GM19035 (cell line): ENCODE results near the gene PAPOLG.
"Not testable (repeated sequence)": the region's sequence is repeated elsewhere in the genome, so short reads cannot be mapped to it uniquely, and the experiment has no call there.

Source experiments
- ATAC-seq: cut with Tn5 transposase; IDR thresholded peaks from one replicate; pipeline ENCODE4 v1.9.1; 2021; ENCODE audit not compliant: unreplicated experiment

The PAPOLG gene

GRCh38 chr2:60771508-60771907 lies 15.4 kb downstream of the PAPOLG start:
- no peak for ATAC-seq

GRCh38 chr2:60775048-60775639 lies 19.1 kb downstream of the PAPOLG start:
- ATAC-seq, result no peak

GRCh38 chr2:60778352-60778751 lies 22.3 kb downstream of the PAPOLG start:
- no peak for ATAC-seq

- ATAC-seq, result no peak
These were observed 23.4 kb downstream of the PAPOLG start for GRCh38 chr2:60779426-60779825.

GRCh38 chr2:60780721-60781120 lies 24.7 kb downstream of the PAPOLG start:
- ATAC-seq, result no peak

GRCh38 chr2:60793169-60793568 lies 37.1 kb downstream of the PAPOLG start:
- no peak for ATAC-seq

GRCh38 chr2:60794271-60794863 lies 38.3 kb downstream of the PAPOLG start:
- ATAC-seq, result no peak

GRCh38 chr2:60796573-60797509 lies 40.8 kb downstream of the PAPOLG start:
- no peak for ATAC-seq

GRCh38 chr2:60804473-60804872 lies 48.4 kb downstream of the PAPOLG start:
- no peak for ATAC-seq

- ATAC-seq, result no peak
These were observed 50.5 kb downstream of the PAPOLG start for GRCh38 chr2:60806595-60806987.

GRCh38 chr2:60806988-60807681 lies 51.1 kb downstream of the PAPOLG start:
- ATAC-seq, result peak; percentile 78

GRCh38 chr2:60808330-60808801 lies 52.3 kb downstream of the PAPOLG start:
- no peak for ATAC-seq

GRCh38 chr2:60811491-60812375 lies 55.7 kb downstream of the PAPOLG start:
- ATAC-seq, result no peak

- not testable (repeated sequence) for ATAC-seq
These were observed 61.1 kb downstream of the PAPOLG start for GRCh38 chr2:60817191-60817590.

- no peak for ATAC-seq
These were observed 62.2 kb downstream of the PAPOLG start for GRCh38 chr2:60818272-60818671.

GRCh38 chr2:60819155-60819862 lies 63.2 kb downstream of the PAPOLG start:
- no peak for ATAC-seq

GRCh38 chr2:60819936-60820335 lies 63.9 kb downstream of the PAPOLG start:
- no peak for ATAC-seq

- no peak for ATAC-seq
These were observed 64.5 kb downstream of the PAPOLG start for GRCh38 chr2:60820416-60821132.

GRCh38 chr2:60821133-60821469 lies 65.0 kb downstream of the PAPOLG start:
- no peak for ATAC-seq
